ENCODE results near the gene BCDIN3D.
"Not testable (repeated sequence)": the region's sequence is repeated elsewhere in the genome, so short reads cannot be mapped to it uniquely, and the experiment has no call there.

The BCDIN3D gene

DNA sequence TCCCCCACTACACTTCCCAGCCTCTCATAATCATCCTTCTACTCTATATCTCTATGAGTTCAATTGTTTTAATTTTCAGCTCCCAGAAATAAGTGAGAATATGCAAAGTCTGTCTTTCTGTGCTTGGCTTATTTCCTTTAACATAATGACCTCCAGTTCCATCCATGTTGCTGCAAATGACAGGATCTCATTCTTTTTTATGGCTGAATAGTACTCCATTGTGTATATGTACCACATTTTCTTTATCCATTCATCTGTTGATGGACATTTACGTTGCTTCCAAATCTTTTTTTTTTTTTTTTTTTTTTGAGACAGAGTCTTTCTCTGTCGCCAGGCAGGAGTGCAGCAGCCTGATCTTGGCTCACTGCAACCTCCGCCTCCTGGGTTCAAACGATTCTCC lies 13.0 kb upstream of the BCDIN3D start:
- not testable (repeated sequence) for FAIRE-seq

DNA sequence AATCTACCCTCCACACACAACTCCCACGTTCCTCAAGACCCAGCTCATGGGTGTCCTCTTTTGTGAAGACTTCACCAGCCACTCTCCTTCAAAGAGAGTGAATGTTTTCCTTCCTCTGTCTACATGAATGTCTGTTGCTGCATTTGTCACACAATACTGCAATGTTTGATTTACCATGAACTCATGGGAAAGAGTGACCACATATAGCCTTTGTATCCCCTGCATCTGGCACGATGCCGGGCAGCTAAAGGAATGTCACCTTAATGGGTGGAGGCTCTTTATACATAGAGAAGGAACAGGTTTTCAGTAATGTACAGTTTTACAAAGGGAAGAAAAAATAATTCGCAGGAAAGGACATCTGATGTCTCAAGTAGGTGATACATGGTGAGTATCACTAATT lies 12.1 kb upstream of the BCDIN3D start:
- no peak for FAIRE-seq

DNA sequence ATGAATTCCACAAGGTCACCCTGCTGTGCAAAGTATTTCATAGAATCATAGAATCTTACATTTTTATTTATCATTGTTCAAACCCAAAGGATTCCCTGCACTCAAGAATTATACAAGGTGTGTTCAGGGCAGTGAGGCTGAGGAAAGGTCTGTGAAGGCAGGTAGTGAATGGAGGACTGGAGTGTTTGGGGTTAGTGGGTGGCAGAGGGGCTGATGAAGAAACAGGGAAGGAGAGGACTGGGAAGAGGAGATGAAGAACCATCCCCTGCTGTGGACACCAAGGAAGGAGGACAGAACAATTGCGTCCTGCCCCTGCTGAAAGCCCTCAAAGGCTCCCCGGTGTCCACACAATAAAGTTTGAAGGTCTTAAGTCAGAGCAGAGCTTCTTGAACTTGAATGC lies 10.8 kb upstream of the BCDIN3D start:
- FAIRE-seq: no peak

DNA sequence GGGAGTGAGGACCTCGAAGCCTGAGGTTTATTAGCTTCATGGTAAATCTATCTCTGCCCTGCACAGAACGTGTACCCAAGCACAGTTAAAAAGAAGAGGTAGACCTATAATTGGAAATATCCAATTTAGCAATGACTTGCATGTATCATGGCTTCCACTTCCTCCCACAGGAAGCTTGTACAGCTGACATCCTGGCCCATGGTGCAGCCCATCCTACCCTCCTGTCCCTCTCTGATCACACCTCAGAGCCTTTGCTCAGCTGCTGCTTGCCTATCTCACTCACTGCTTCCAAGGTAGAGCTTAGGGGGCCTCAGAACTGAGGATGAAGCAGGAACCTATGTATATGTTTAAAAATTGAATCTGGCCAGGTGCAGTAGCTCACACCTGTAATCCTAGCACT lies 4.3 kb upstream of the BCDIN3D start:
- no peak for FAIRE-seq

DNA sequence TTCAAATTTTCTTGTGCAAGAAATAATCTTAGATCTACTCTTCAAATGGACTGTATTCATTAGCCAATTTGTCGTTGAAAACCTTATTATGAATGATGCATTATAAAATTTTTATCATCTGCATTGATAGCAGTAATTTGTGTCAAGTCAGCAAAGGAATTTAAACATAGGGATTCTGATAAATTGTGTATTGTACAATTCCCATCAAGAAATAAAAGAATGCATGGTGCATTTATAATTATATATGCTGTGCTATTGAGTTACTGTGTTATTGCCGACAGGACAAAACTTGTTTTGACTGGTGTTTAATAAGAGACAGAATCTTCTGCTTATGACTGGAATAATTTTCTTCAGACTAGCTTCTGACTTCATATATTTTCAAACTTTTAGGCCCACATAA lies 3.1 kb upstream of the BCDIN3D start:
- no peak for FAIRE-seq

DNA sequence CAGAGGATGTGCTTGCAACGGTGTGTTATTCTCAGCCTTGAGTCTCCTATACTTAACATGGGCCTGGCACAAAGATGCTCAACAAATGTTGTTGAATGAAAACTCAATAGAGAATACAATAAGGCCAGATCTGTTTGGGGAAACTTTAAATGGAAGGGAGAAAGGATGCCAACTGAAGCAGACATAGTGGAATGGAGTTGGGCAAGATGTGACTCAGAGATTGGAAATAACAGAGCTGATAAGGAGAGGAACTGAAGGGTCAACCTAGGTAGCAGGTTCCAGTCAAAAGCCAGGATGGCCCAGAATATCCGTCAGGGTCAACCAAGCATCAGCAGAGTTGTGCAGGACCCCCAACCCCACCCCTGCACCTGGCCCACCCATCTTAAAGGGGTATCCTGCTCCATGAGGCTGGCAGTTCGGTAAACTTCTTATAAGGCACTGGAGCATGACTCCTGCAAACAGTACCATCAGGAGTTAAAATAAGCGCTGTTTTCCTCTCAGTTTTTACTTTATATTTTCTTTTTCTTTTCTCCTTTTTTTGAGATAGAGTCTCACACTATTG lies 1.1 kb upstream of the BCDIN3D start:
- no peak for FAIRE-seq

DNA sequence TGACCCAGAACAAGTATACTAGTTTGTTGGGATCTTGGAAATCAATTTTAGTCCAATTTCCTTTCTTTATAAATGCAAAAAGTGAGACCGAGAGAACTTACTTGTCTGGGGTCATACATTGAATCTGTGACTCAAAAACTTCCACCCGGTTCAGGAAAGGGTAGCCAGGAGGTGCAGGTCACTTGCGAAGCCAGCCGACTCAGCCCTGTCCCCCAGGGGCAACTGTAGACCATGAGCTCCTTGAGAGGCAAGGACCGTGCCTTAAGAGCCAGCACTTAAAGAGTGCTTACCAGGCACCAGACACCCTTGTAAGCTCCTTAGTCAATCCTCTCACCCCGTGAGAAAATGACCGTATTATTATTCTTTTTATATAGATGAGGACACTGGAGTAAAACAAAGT lies 505 bp upstream of the BCDIN3D start:
- no peak for FAIRE-seq

DNA sequence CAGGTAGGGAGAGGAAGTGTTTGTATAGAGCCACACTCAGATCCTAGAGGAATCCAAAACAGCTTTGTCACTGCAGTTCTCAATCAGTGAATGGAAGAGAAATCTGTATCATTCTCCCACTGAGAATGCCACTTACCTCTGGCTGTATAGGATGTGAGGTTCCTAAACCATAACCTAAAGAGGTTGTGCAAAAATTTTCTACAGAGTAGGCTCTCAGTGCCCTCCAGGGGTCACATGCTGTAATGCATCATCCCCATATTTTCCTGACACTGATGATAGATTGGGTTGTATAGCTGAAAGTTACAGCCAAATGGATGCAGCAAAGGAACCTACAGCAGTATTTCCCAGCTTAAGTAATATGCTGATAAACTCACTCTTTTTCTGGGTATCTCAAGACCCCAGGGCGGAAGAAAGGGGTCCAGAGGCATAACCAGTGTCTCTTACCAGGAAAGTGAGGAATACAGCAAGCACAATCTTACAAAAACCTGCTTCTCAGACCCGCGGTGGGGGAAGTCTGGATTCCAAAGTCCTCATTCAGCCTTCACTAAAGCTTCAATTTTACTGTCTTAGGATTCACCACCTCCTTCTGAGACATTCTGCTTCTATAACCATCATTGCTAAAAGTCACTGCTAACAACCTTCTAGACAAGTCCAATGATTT lies 3.8 kb downstream of the BCDIN3D start:
- no peak for FAIRE-seq

DNA sequence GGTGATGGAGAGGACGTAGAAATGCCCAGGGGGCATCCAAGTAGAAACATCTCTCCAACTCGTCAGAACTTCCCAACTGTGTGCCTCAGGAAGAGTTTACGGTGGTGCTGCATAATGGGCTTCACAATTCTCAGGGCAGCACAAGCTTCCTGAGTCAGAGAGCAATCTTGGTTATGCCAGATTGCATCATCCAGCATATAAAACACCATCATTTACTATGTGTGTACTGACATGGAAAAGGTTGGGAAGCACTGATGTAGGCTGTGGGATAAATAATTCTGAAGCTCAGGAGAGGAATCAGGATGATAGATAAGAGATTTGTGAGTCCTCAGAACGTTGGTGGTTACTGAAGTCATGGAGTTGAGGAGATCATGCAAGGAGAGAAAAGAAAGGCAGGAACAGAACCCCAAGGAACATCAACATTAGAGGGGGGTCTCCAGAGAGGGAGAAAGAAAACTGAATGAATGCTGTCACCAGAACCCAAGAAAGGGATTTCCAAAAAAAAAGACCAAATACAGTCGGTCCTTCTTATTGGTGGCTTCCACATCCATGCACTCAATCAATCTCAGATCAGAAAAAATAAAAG lies 10.0 kb downstream of the BCDIN3D start:
- no peak for FAIRE-seq

DNA sequence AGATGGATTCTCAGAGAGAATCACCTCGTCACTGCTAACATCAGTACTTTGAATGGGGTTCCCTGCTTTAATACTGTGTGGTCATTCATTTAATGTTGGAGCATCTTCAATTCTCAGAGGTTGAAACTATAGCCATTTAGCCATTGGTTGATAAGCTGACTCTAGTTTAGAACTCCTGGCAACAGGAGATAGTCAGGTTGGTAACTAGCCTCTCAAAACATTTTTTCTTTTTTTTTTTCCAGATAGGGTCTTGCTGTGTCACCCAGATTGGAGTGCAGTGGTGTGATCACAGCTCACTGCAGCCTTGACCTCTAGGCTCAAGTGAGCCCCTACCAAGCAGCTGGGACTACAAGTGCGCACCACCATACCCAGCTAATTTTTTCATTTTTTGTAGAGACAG lies 11.2 kb downstream of the BCDIN3D start:
- FAIRE-seq: no peak

DNA sequence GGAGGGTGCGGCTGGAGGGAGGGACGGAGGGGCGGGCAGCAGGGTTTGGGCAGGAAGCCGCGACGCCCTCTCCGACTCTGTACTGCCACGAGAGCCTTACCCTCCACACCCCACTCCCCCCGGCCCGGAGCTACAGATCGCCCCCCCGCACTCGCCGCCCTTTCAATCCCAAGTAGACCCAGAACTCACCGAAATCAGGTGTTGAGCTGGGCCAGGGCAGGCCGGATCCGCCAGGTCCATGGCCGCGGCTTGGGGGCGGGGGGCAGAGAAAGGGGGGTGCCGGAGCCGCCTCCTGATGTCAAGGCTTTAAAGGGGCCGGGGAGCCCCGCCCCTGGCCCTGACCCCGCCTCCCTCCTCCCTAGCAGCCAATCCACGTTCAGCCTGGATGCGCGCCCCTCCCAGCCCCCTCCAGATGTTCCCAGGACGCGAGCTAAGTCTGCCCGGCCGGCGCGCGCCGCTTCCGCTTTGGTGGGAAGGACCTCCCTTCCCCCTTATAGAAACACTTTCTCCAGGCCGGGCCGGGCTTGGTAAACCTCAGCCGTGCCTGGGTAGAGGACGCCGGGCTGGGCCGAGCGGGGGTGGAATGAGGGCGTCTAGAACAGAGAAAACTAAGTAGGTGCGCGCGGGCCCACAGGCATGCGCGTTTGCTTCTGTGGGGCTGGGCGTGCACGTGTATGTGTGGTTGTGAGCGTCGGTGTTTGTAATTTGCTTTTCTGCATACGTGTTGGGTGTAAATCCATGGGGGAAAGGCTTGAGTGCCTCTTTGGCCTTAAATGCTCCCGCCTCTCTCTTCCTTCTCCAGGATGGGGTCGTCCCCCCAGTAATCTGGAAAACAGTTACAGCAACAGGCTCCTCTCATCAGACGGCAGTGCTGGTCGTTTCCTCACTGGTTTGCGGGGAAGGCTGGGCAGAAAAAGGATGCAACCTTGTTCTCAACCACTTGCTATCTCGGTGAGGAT lies 14.5 kb downstream of the BCDIN3D start, which contains the start of gene NCKAP5L:
Gene NCKAP5L, minus strand, starts transcription at position 281 of the 959 bp plus-strand sequence. CDS start 24,369 bp downstream, outside the sequence.
- FAIRE-seq: no peak

DNA sequence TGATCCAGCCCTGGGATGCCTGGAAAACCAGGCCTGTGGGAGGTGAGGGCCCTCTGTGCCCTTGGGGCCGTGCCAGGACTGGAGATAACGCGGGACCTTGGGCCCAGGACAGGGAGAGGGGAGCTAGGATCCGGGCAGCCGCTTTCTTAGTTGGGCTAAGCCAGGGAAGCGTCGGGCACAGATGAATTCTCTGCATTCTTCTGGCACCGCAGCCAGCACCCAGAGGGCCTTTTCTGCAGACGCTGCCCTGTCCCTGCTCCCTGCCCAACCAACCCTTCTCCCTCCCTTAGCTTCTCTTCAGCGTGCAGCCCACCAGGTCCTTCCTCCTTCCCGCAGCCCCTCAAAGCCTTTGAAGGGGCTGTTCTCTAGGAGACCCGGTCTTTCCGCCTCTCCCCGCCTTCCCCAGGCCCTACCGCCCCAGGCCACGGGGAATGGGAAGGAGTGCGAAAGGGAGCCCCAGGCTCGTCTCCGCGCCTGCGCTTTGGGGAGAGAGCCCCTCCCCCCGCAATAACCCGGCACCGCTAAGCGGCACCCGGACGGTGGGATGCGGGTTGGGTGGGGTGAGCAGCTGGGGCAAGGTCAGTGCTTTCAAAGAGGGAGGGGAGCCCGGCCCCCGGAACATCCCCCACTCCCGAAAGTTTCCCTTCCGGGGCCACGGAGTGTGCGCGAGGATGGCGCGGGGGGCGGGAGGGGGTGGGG lies 15.4 kb downstream of the BCDIN3D start:
- no peak for FAIRE-seq

DNA sequence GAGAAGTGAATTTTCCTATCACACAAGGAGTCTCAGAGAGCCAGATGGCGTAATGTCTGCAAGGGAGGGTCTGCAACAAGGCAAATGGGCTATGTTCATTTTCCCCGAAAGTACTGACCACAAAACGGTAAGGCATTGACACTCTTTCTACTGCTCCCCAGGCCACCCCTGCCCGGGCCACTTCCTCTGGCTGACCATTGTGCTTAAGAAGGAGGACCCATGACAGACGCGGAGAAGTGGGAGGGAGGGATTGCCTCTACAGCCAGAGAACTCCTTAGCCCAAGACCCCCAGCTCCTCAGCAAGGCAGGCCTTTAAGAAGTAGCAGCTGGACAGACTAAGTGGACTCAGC lies 15.9 kb downstream of the BCDIN3D start:
- no peak for FAIRE-seq

DNA sequence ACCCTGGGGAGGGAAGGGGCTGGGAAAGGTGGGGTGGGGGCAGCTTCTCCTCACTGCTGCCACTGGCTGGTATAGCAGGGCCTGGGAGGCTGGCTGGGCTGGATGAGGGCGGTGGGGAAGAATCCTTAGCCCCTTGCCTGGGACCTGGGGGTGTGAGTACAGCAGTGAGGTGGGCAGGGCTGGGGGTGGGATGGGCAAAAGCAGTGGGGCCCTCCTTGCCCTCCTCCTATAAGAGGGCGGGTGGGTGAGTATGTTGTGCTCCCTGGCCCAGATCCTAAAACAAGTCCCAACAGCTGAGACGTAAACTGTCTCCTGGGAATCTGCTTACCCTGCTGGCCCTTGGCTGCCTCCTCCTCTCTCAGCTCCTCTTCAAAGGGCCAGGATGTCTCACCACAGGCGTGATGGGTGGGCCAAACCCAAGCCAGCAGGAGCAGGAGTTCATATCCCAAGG lies 16.9 kb downstream of the BCDIN3D start:
- no peak for FAIRE-seq

DNA sequence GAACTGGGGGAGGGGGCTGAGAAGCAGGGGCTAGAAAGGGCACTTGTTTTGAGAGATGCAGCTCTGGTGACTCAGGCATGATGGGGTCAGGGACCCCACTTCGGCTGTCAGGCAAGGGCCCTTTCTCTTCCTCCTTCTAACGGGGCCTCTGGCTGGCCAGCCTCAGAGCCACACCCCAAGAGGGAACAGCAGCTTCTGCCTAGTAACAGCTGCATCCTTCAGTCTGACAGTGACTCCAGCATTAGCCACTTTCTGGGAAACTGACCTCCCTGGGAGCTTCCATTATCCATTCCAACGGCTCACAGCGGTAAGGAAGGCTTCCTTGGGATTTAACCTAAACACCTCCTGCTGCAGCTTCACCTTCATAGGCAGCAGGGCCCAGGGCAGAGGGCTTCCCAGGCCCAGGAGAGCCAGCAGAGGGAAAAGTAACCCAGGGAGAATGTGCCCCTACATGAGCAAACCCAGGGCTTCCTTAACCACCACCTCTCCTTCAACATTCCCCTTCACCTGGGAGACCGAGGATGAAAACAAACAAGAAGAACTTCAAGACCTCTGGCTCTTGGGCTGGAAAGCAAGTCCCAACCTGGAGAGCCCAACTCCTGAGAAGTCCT lies 17.4 kb downstream of the BCDIN3D start:
- no peak for FAIRE-seq

DNA sequence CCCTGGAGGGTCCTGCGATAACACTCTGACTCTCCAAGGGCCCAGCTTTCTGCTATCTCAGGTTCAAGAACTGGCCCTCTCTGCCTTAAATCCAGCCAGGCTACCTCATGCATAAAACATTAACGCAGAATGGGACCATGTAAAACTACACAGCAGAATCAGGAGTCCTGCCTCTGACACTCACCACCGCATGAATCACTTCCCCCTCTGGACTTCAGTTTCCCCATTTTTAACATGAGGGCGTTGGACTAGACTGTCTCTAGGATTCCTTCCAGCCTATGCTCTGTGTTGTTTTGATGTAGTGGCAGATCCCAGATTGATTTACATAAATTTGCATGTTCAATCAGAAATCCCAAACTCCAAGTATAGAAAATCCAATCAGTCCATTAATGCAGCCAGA lies 18.0 kb downstream of the BCDIN3D start:
- no peak for FAIRE-seq

DNA sequence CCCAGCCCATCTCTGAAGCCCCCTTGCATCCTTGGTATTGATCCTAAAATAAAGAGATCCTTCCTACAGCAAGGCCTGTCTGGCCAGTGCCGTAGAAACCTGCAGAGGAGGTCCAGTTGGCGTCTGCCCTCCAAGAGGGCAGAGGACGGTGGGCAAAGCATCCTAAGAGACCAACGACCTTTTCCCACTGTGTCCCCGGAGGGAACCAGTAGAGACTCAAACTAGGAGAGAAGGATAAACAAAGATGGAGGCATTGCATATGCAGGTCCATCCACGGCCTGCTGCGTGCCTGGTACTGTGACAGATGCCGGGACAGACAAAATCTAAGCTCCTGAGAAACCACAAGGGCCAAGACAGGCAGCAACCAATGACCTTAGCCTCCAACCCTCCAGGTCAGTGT lies 18.5 kb downstream of the BCDIN3D start:
- no peak for FAIRE-seq

DNA sequence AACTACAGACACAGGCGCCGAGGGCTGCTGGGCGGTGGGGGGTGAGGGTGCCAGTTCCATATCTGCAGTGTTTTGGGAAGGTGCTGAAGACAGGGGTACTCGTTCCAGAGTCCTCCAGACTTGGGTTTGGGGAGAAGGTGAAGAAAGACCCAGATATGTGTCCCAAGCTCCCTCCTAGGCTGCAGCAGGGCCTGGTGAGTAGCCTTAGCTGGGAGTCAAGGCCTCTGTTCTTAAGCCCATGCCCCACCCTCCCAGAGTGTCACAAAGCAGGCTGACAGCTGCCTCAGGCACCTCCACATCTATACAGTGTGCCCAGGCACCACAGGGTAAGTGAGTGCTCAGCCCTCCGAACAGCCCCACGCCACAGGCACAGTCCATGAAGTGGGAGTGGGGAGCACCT lies 19.0 kb downstream of the BCDIN3D start:
- no peak for FAIRE-seq

DNA sequence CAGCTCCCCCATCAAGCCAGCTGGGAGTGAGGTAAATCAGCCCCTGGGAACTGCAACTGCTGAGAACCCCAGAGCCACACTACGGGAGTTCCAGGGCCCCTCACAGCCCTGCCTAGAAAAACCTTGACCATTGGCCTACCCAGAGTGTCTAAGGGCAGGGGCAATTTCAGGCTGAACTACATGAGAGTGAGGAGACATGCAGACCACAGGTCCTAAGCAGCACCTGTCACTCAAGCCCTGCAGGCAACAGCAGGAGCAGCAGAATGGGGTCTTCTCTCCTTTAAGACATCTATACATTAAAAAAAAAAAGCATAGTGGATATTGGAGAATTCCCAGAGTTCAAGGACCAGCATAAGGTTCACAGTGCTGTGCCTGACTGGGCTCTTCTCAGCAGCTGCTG lies 19.6 kb downstream of the BCDIN3D start:
- FAIRE-seq: no peak

DNA sequence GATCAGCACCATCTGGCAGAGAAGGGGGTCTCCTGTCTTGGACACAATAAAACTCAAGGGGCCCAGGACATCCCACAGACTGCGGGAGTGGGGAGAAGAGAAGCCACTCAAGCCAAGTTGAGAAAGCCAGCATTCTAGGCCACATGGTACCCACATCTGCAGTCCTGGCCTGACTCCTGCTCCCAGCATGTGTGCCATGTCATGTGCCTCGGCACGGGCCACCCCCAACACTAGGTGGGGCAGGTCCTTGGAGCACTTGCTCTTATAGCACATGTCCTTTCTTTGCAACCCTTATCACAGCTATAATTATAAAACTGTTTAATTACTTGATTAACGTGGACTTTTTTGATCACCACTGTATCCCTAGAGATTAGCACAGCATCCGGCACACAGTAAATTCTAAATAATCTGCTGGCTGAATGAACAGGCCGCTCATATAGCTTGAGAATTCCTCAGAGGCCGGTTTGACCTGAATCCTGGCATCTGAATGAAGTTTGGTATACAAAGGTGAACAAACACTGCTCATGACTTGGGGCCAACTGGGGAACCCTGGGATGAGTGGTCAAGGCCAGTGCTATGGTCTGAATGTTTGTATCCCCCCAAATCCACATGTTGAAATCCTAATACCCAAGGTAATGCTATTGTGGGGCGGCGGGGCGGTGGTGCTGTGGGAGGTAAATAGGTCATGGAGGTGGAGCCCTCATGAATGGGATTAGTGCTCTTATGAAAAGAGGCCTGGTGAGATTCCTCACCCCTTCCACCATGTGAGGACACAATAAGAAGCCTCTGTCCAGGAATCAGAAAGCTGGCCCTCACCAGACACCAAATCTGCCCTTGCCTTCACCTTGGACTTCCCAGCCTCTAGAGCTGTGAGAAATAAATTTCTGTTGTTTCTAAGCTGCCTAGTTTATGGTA lies 21.3 kb downstream of the BCDIN3D start:
- no peak for FAIRE-seq

DNA sequence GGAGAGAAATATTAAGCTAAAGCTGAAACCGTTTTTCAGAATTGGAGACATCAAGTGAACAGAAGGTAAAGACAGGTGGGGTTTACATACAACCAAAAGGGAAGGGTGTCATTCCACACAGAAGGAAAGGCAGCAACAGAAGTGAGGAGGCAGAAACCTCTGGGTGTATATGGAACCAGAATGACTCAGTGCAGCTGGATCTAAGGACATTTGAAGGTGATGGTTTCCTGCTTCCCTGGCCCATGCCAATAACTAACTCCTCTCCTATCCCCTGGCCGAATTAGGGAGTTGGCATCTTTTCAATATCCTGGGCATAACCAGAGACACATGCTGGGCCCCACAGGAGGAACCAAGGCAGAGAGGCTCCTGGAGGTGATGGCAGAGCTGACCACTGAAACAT lies 23.1 kb downstream of the BCDIN3D start:
- FAIRE-seq: no peak

Data from A204.1 (cell line).